ENCODE measurements around the gene EBF3.

Gene EBF3

DNA sequence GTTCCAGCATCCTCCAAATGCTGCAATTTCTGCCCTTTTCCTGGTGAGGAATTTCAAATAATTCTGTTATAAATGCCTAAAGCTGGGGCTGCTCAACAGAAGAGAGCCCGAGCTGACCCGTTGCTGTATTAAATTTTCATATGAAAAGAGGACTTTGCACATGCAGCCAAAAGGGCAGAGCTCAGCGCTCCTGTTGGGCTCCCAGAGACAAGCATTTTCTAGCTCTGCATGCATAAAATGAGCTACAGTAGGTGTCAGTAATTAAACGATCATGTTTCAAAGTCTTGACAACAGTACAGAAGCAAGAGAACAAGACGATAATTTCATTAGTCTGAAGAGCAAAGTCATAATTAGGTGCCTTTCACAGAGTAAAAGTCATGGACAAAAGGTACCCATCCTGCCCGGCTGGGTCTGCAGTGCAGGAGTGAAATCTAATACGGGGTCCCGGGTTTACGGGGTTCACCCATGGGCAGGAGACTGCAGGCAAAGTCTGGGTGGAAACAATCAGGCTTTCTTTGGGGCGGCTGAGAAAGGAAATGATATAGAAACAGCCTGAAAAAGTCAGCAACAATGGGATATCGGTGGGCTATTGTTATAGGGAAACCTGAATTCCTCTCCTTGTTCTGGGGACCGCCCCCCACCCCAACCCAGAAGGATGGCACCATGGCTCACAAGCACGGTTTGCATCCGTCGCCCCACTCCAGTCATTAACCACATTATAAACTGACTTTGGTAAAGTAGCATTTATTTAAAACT, 66.0 kb downstream of the EBF3 start:
- TF ChIP-seq, protein P1, sequence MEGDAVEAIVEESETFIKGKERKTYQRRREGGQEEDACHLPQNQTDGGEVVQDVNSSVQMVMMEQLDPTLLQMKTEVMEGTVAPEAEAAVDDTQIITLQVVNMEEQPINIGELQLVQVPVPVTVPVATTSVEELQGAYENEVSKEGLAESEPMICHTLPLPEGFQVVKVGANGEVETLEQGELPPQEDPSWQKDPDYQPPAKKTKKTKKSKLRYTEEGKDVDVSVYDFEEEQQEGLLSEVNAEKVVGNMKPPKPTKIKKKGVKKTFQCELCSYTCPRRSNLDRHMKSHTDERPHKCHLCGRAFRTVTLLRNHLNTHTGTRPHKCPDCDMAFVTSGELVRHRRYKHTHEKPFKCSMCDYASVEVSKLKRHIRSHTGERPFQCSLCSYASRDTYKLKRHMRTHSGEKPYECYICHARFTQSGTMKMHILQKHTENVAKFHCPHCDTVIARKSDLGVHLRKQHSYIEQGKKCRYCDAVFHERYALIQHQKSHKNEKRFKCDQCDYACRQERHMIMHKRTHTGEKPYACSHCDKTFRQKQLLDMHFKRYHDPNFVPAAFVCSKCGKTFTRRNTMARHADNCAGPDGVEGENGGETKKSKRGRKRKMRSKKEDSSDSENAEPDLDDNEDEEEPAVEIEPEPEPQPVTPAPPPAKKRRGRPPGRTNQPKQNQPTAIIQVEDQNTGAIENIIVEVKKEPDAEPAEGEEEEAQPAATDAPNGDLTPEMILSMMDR (IDR thresholded peaks at IDR 0.05; ENCODE audit: insufficient read depth, missing control alignments) = no peak
- DNase-seq (ENCODE audit: insufficient read length, low spot score) (no peak), FAIRE-seq (no peak)

- TF ChIP-seq, protein P1 (IDR thresholded peaks at IDR 0.05; ENCODE audit: insufficient read depth, missing control alignments) = no peak
- no peak for DNase-seq (ENCODE audit: insufficient read length, low spot score)
- no peak for FAIRE-seq
These were observed 67.2 kb downstream of the EBF3 start for GRCh38 chr10:129896860-129897200.

DNA sequence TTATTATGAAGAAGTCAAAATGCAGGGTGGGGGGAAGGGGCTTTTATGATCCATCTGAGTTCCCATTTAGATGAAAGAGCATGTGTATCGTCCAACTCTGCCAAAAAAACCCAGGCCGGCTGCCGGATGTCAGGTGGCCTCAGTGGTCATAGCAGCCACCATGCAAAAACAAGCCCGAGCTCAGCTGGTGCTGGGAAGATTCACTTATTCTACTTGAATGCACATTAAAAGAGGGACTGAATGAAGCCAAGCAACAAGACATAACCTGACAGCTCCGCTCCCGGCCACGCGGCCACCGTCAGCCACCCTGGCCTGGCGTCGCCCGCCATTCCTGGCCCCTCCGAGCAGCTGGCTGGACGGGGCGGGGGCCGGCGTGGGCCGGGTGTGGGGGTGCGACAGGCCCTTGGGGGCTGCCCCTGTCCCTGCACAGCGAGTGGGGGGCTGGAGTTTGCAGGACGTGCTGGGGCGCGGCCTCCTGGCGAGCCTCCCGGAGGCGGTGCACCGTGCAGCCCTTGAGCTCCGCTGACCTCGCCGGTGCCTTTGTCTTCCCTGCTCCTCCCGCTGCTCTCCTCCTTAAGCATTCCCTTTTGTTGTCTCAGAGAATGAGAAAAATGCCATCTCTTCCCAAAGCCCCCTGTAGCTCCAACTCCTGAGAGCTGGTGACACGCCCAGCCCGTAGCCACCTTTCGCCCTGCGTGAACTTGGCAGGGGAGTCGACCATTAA, 67.8 kb downstream of the EBF3 start:
- TF ChIP-seq, protein P1 (IDR thresholded peaks at IDR 0.05; ENCODE audit: insufficient read depth, missing control alignments) = no peak
- FAIRE-seq = no peak
- no peak for DNase-seq (ENCODE audit: insufficient read length, low spot score)

DNA sequence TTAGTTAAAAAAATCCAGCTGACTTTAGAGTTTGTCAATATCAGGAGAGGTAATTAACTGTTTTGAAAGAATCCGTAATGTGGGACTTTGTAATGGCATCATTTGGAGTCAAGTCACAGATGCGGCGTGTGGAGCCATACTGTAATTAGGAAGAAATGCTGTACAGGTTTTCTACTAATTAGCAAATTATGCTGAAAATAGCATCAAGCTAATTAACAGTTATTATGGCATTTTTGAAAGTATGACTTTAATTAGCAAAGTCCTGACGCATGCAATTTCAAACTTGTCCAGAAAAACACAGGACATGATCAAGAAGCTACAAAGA, 68.3 kb downstream of the EBF3 start:
- no peak for FAIRE-seq
- TF ChIP-seq, protein P1 (IDR thresholded peaks at IDR 0.05; ENCODE audit: insufficient read depth, missing control alignments) = no peak
- no peak for DNase-seq (ENCODE audit: insufficient read length, low spot score)

GRCh38 chr10:129894698-129895097, 69.4 kb downstream of the EBF3 start:
- FAIRE-seq = no peak

GRCh38 chr10:129893104-129894089, 70.7 kb downstream of the EBF3 start:
- DNase-seq (ENCODE audit: insufficient read length, low spot score) (no peak), FAIRE-seq (no peak)
- TF ChIP-seq, protein P1 (IDR thresholded peaks at IDR 0.05; ENCODE audit: insufficient read depth, missing control alignments) = no peak

More at GRCh38 chr10:129894698-129895097, 69.4 kb downstream of the EBF3 start:
- TF ChIP-seq, protein P1 (IDR thresholded peaks at IDR 0.05; ENCODE audit: insufficient read depth, missing control alignments) = no peak
- no peak for DNase-seq (ENCODE audit: insufficient read length, low spot score)

All from D721Med (cell line).